HCT116 (cell line): Measurements from ENCODE around the gene IQCK.

Experiments
- CEBPB ChIP-seq: IDR thresholded peaks from 2 replicates; pipeline ENCODE4 v1.6.1; 2012; ENCODE audit warnings: low read depth
- EZH2 ChIP-seq: fragments of 200-600 bp; sonication (generic); IDR thresholded peaks from 2 replicates; pipeline ENCODE4 v1.6.1; 2017; ENCODE audit warnings: antibody characterized with exemption, mixed run types
- POLR2A ChIP-seq: IDR thresholded peaks from 2 replicates; pipeline ENCODE4 v1.7.0; 2011; ENCODE audit warnings: borderline replicate concordance; ENCODE audit not compliant: insufficient read depth, insufficient read length; ENCODE audit errors: extremely low read depth
- POLR2AphosphoS5 ChIP-seq: IDR thresholded peaks from 2 replicates; pipeline ENCODE4 v1.6.1; 2011; ENCODE audit warnings: mild to moderate bottlenecking, low read depth, low read length, moderate library complexity
- RAD21 ChIP-seq: IDR thresholded peaks from 2 replicates; pipeline ENCODE4 v1.6.1; 2012; ENCODE audit warnings: low read depth, mild to moderate bottlenecking
- SIN3A ChIP-seq: IDR thresholded peaks from 2 replicates; pipeline ENCODE4 v1.6.1; 2012; ENCODE audit warnings: low read depth
- TCF7L2 ChIP-seq: IDR thresholded peaks from 2 replicates; pipeline ENCODE4 v1.7.0; 2011; ENCODE audit warnings: borderline replicate concordance, inconsistent platforms; ENCODE audit not compliant: insufficient read depth, insufficient read length; ENCODE audit errors: extremely low read depth
- TF ChIP-seq, protein P1 (sequence below), 3 experiments: fragments of 200-600 bp in 1 of 3; sonication (generic) in 1 of 3; IDR thresholded peaks in 2 of 3; conservative IDR thresholded peaks in 1 of 3; 2 replicates each; pipeline ENCODE4 v1.5.1; 2012 to 2017; ENCODE audit warnings: low read depth in 2 of 3, low read length in 2 of 3, antibody characterized with exemption in 1 of 3, borderline replicate concordance in 1 of 3, control low read depth in 1 of 3, mild to moderate bottlenecking in 1 of 3, mixed read lengths in 1 of 3, mixed run types in 1 of 3, moderate library complexity in 1 of 3; ENCODE audit not compliant: insufficient read depth in 1 of 3
- TF ChIP-seq, protein P2 (sequence below): IDR thresholded peaks from 2 replicates; pipeline ENCODE4 v1.6.1; 2012; ENCODE audit warnings: low read depth
- TF ChIP-seq, protein P3 (sequence below): IDR thresholded peaks from 2 replicates; pipeline ENCODE4 v1.6.1; 2011; ENCODE audit warnings: mild to moderate bottlenecking, low read length, moderate library complexity; ENCODE audit not compliant: insufficient replicate concordance; ENCODE audit errors: extremely low read depth

DNA sequence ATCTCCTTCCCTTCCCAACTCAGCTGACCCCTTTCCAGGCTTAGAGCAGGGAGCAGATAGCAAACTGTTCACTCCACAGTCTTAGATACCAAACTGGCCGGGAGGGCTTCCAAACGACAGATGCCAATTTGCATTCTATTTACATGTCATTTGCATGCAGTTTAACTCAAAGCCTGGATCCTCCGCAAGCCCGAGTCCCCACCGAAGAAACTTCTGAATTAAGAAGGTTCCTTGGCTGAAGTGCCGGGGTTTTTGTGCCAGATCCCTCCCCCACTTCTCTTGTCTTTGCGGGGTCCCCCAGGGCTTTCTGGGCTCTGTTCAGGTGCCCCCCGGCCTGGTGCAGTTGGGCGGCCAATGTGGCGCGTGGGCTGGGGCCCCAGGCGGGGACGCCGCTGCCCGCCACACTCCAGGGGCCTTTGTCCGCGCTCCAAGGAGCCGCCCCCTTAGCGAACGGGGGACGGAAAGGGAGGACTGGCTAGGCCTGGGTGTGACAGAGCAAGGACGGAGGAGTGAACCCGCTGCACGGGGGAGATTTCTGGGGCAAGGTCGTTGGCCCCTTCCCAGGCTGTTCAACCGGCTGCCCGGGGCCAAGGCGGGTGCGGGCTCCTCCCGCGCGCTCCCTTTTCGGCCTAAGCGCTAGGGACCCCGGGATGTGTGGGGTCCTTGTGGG is 165.4 kb downstream of the IQCK start:
- TF ChIP-seq, protein P1, sequence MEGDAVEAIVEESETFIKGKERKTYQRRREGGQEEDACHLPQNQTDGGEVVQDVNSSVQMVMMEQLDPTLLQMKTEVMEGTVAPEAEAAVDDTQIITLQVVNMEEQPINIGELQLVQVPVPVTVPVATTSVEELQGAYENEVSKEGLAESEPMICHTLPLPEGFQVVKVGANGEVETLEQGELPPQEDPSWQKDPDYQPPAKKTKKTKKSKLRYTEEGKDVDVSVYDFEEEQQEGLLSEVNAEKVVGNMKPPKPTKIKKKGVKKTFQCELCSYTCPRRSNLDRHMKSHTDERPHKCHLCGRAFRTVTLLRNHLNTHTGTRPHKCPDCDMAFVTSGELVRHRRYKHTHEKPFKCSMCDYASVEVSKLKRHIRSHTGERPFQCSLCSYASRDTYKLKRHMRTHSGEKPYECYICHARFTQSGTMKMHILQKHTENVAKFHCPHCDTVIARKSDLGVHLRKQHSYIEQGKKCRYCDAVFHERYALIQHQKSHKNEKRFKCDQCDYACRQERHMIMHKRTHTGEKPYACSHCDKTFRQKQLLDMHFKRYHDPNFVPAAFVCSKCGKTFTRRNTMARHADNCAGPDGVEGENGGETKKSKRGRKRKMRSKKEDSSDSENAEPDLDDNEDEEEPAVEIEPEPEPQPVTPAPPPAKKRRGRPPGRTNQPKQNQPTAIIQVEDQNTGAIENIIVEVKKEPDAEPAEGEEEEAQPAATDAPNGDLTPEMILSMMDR (IDR thresholded peaks at IDR 0.05 in 2 of 3, conservative IDR thresholded peaks at IDR 0.05 in 1 of 3; ENCODE audit: borderline replicate concordance in 1 of 3, insufficient read depth in 1 of 3, low read depth in 2 of 3, low read length in 2 of 3): no peak
- no peak for TF ChIP-seq EZH2
- TF ChIP-seq POLR2A: no peak
- TF ChIP-seq RAD21: no peak
- TF ChIP-seq, protein P2, sequence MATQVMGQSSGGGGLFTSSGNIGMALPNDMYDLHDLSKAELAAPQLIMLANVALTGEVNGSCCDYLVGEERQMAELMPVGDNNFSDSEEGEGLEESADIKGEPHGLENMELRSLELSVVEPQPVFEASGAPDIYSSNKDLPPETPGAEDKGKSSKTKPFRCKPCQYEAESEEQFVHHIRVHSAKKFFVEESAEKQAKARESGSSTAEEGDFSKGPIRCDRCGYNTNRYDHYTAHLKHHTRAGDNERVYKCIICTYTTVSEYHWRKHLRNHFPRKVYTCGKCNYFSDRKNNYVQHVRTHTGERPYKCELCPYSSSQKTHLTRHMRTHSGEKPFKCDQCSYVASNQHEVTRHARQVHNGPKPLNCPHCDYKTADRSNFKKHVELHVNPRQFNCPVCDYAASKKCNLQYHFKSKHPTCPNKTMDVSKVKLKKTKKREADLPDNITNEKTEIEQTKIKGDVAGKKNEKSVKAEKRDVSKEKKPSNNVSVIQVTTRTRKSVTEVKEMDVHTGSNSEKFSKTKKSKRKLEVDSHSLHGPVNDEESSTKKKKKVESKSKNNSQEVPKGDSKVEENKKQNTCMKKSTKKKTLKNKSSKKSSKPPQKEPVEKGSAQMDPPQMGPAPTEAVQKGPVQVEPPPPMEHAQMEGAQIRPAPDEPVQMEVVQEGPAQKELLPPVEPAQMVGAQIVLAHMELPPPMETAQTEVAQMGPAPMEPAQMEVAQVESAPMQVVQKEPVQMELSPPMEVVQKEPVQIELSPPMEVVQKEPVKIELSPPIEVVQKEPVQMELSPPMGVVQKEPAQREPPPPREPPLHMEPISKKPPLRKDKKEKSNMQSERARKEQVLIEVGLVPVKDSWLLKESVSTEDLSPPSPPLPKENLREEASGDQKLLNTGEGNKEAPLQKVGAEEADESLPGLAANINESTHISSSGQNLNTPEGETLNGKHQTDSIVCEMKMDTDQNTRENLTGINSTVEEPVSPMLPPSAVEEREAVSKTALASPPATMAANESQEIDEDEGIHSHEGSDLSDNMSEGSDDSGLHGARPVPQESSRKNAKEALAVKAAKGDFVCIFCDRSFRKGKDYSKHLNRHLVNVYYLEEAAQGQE: no peak
- TF ChIP-seq, protein P3, sequence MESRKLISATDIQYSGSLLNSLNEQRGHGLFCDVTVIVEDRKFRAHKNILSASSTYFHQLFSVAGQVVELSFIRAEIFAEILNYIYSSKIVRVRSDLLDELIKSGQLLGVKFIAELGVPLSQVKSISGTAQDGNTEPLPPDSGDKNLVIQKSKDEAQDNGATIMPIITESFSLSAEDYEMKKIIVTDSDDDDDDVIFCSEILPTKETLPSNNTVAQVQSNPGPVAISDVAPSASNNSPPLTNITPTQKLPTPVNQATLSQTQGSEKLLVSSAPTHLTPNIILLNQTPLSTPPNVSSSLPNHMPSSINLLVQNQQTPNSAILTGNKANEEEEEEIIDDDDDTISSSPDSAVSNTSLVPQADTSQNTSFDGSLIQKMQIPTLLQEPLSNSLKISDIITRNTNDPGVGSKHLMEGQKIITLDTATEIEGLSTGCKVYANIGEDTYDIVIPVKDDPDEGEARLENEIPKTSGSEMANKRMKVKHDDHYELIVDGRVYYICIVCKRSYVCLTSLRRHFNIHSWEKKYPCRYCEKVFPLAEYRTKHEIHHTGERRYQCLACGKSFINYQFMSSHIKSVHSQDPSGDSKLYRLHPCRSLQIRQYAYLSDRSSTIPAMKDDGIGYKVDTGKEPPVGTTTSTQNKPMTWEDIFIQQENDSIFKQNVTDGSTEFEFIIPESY: no peak
- TF ChIP-seq POLR2AphosphoS5: no peak
- no peak for TF ChIP-seq SIN3A
- TF ChIP-seq TCF7L2: no peak
- TF ChIP-seq CEBPB: no peak
